Gastrocnemius medialis (tissue), 4 donors: ENCODE results near the gene ADORA2A.

Experiments used
- POLR2A ChIP-seq, 2 donors: fragments of 450-650 bp; IDR thresholded peaks; one replicate each; pipeline ENCODE4 v1.6.1; 2017; ENCODE audit warnings: antibody characterized with exemption in 2 of 2, mild to moderate bottlenecking in 2 of 2, moderate library complexity in 2 of 2
- TF ChIP-seq, protein P1 (sequence below), 5 experiments: fragments of 450-650 bp in 3 of 5; fragments of 200-600 bp in 2 of 5; sonication (generic) in 2 of 5; IDR thresholded peaks in 4 of 5; conservative IDR thresholded peaks in 1 of 5; 1 replicate in 4 of 5; 2 replicates in 1 of 5; pipeline ENCODE4 v1.5.1; 2016 to 2019; ENCODE audit warnings: antibody characterized with exemption in 5 of 5, mild to moderate bottlenecking in 3 of 5, moderate library complexity in 3 of 5

- TF ChIP-seq, protein P1, sequence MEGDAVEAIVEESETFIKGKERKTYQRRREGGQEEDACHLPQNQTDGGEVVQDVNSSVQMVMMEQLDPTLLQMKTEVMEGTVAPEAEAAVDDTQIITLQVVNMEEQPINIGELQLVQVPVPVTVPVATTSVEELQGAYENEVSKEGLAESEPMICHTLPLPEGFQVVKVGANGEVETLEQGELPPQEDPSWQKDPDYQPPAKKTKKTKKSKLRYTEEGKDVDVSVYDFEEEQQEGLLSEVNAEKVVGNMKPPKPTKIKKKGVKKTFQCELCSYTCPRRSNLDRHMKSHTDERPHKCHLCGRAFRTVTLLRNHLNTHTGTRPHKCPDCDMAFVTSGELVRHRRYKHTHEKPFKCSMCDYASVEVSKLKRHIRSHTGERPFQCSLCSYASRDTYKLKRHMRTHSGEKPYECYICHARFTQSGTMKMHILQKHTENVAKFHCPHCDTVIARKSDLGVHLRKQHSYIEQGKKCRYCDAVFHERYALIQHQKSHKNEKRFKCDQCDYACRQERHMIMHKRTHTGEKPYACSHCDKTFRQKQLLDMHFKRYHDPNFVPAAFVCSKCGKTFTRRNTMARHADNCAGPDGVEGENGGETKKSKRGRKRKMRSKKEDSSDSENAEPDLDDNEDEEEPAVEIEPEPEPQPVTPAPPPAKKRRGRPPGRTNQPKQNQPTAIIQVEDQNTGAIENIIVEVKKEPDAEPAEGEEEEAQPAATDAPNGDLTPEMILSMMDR (IDR thresholded peaks at IDR 0.05 in 4 of 5, conservative IDR thresholded peaks at IDR 0.05 in 1 of 5): no peak
- TF ChIP-seq POLR2A (IDR thresholded peaks at IDR 0.05): no peak
These were observed 17.5 kb downstream of the ADORA2A start for GRCh38 chr22:24444729-24445466.
